K562 (cell line): ENCODE measurements around the gene ZNF22.

ENCODE experiments used
- ARID3A ChIP-seq: IDR thresholded peaks from 2 replicates; pipeline ENCODE4 v1.6.1; 2012; ENCODE audit warnings: low read depth, low read length, improper control_type of control experiment, borderline replicate concordance
- CTCF ChIP-seq, 3 experiments: IDR thresholded peaks in 2 of 3; conservative IDR thresholded peaks in 1 of 3; 2 replicates each; pipeline ENCODE4 v1.5.1; 2011 to 2012; ENCODE audit warnings: low read length in 3 of 3, mild to moderate bottlenecking in 3 of 3, control low read depth in 2 of 3, improper control_type of control experiment in 1 of 3, inconsistent platforms in 1 of 3, low read depth in 1 of 3, mixed read lengths in 1 of 3, moderate library complexity in 1 of 3; ENCODE audit not compliant: insufficient read depth in 2 of 3
- HMGXB4 ChIP-seq: sonication (generic); formaldehyde crosslinking; IDR thresholded peaks from 2 replicates; pipeline ENCODE4 v1.8.1; 2023; ENCODE audit warnings: mild to moderate bottlenecking, missing genetic modification reagents
- RFX5 ChIP-seq: IDR thresholded peaks from 2 replicates; pipeline ENCODE4 v1.6.1; 2011; ENCODE audit warnings: low read depth, mild to moderate bottlenecking, improper control_type of control experiment, low read length
- SETDB1 ChIP-seq: IDR thresholded peaks from one replicate; pipeline ENCODE4 v1.6.1; 2012; ENCODE audit warnings: low read length, control low read depth, inconsistent platforms
- SMC3 ChIP-seq: conservative IDR thresholded peaks from 2 replicates; pipeline ENCODE4 v1.6.1; 2011; ENCODE audit warnings: low read depth, low read length, improper control_type of control experiment; ENCODE audit not compliant: insufficient read depth
- ZBTB7A ChIP-seq: IDR thresholded peaks from 2 replicates; pipeline ENCODE4 v1.6.1; 2011; ENCODE audit warnings: low read depth, mild to moderate bottlenecking, low read length, moderate library complexity, borderline replicate concordance; ENCODE audit not compliant: control insufficient read depth
- ZC3H8 ChIP-seq: fragments of 450-650 bp; IDR thresholded peaks from 2 replicates; pipeline ENCODE4 v1.6.1; 2017
- ZNF184 ChIP-seq: sonication (generic); formaldehyde crosslinking; IDR thresholded peaks from 2 replicates; pipeline ENCODE4 v1.5.0; 2020; ENCODE audit warnings: missing genetic modification reagents
- ZNF398 ChIP-seq: fragments of 250-450 bp; sonication (Bioruptor Pico); IDR thresholded peaks from 2 replicates; pipeline ENCODE4 v1.8.0; 2021; ENCODE audit warnings: moderate library complexity, mild to moderate bottlenecking, inconsistent platforms
- ZNF76 ChIP-seq: fragments of 250-450 bp; sonication (Bioruptor Pico); IDR thresholded peaks from 2 replicates; pipeline ENCODE4 v1.4.0; 2020; ENCODE audit warnings: mild to moderate bottlenecking, moderate library complexity, borderline replicate concordance

GRCh38 chr10:44956717-44957706 lies 43.7 kb upstream of the ZNF22 start:
- TF ChIP-seq ZNF184 (CRISPR knock-in tag) = no peak
- TF ChIP-seq SETDB1 = no peak
- TF ChIP-seq CTCF (IDR thresholded peaks at IDR 0.05 in 2 of 3, conservative IDR thresholded peaks at IDR 0.05 in 1 of 3; ENCODE audit: insufficient read depth in 2 of 3, low read depth in 1 of 3, low read length in 3 of 3) = no peak
- TF ChIP-seq ARID3A = no peak
- TF ChIP-seq ZC3H8 = no peak
- no peak for TF ChIP-seq ZNF76 (CRISPR knock-in tag)
- TF ChIP-seq RFX5 = no peak
- TF ChIP-seq ZBTB7A = no peak
- TF ChIP-seq HMGXB4 (CRISPR knock-in tag) = no peak
- no peak for TF ChIP-seq ZNF398
- TF ChIP-seq SMC3 = no peak
